ENCODE data around the gene DIS3L2. TPM values are rescaled to one million over a fixed set of nuclear protein-coding genes. Genes with fewer than 3 reads are reported as not detected.

DIS3L2 gene
- total RNA-seq, 1 donor from 2014 or later: 24.0 TPM

GRCh38 chr2:232268636-232269165 is 307.2 kb downstream of the DIS3L2 start:
- FAIRE-seq: no peak
- no peaks in the 10 kb centered on the region for H3K79me2 ChIP-seq (ENCODE audit: insufficient read depth, low read length)
- no peaks in the 10 kb centered on the region for H3K9me3 Mint-ChIP-seq (ENCODE audit: unreplicated experiment)
- H3K9ac ChIP-seq (ENCODE audit: low read length): no peak overlapping the region
- no peak overlapping the region for H3K4me2 ChIP-seq (ENCODE audit: low read length)
- no peak for DNase-seq (ENCODE audit: low read depth)
- no peaks in the 10 kb centered on the region for H3K9me3 ChIP-seq (ENCODE audit: insufficient read depth, low read depth, low read length)
- peaks cover 29% of the 10 kb centered on the region for H3K36me3 Mint-ChIP-seq (ENCODE audit: low read depth, unreplicated experiment)
- peaks cover 42% of the 10 kb centered on the region for H4K20me1 ChIP-seq (ENCODE audit: insufficient read depth, low read length)
- no peak overlapping the region for H3K4me3 ChIP-seq (ENCODE audit: insufficient read depth, low read depth, low read length)
- H3K27ac Mint-ChIP-seq (ENCODE audit: unreplicated experiment): no peak overlapping the region
- H3K4me3 Mint-ChIP-seq (ENCODE audit: unreplicated experiment): no peak overlapping the region
- H3K4me1 Mint-ChIP-seq (ENCODE audit: low read depth, unreplicated experiment): no peaks in the 10 kb centered on the region
- H3K4me1 ChIP-seq (ENCODE audit: insufficient read depth, low read length): no peaks in the 10 kb centered on the region
- H3K36me3 ChIP-seq (ENCODE audit: insufficient read depth, low read length): no peaks in the 10 kb centered on the region
- TF ChIP-seq EZH2 (IDR thresholded peaks at IDR 0.05; ENCODE audit: insufficient read depth, low read length) (no peak), CTCF (IDR thresholded peaks at IDR 0.05; ENCODE audit: insufficient read depth, low read depth, low read length) (no peak)
- H3K27me3 ChIP-seq (ENCODE audit: insufficient read depth, low read length): peaks cover 2% of the 10 kb centered on the region
- peaks cover 52% of the 10 kb centered on the region for H3K27me3 Mint-ChIP-seq (ENCODE audit: low read depth, unreplicated experiment)
- no peak overlapping the region for H2AFZ ChIP-seq (ENCODE audit: low read depth, low read length)
- H3K27ac ChIP-seq (ENCODE audit: low read depth, low read length): no peak overlapping the region

- no peak for FAIRE-seq
- H3K36me3 Mint-ChIP-seq (ENCODE audit: low read depth, unreplicated experiment): peaks cover 30% of the 10 kb centered on the region
- H3K27ac Mint-ChIP-seq (ENCODE audit: unreplicated experiment): no peak overlapping the region
- no peak for TF ChIP-seq EZH2 (IDR thresholded peaks at IDR 0.05; ENCODE audit: insufficient read depth, low read length)
- no peak for TF ChIP-seq CTCF (IDR thresholded peaks at IDR 0.05; ENCODE audit: insufficient read depth, low read depth, low read length)
- peaks cover 52% of the 10 kb centered on the region for H3K27me3 Mint-ChIP-seq (ENCODE audit: low read depth, unreplicated experiment)
- H3K9ac ChIP-seq (ENCODE audit: low read length): no peak overlapping the region
- no peaks in the 10 kb centered on the region for H3K4me1 ChIP-seq (ENCODE audit: insufficient read depth, low read length)
- H3K9me3 ChIP-seq (ENCODE audit: insufficient read depth, low read depth, low read length): no peaks in the 10 kb centered on the region
- H3K4me1 Mint-ChIP-seq (ENCODE audit: low read depth, unreplicated experiment): no peaks in the 10 kb centered on the region
- no peak overlapping the region for H3K4me3 Mint-ChIP-seq (ENCODE audit: unreplicated experiment)
- H3K79me2 ChIP-seq (ENCODE audit: insufficient read depth, low read length): no peaks in the 10 kb centered on the region
- H3K27ac ChIP-seq (ENCODE audit: low read depth, low read length): no peak overlapping the region
- peaks cover under 1% of the 10 kb centered on the region for H3K9me3 Mint-ChIP-seq (ENCODE audit: unreplicated experiment)
- no peak overlapping the region for H2AFZ ChIP-seq (ENCODE audit: low read depth, low read length)
- peaks cover 2% of the 10 kb centered on the region for H3K27me3 ChIP-seq (ENCODE audit: insufficient read depth, low read length)
- H3K36me3 ChIP-seq (ENCODE audit: insufficient read depth, low read length): no peaks in the 10 kb centered on the region
- H4K20me1 ChIP-seq (ENCODE audit: insufficient read depth, low read length): peaks cover 38% of the 10 kb centered on the region
- no peak for DNase-seq (ENCODE audit: low read depth)
- H3K4me2 ChIP-seq (ENCODE audit: low read length): no peak overlapping the region
- H3K4me3 ChIP-seq (ENCODE audit: insufficient read depth, low read depth, low read length): no peak overlapping the region
Measured at GRCh38 chr2:232269867-232270266, 308.4 kb downstream of the DIS3L2 start.

DNA sequence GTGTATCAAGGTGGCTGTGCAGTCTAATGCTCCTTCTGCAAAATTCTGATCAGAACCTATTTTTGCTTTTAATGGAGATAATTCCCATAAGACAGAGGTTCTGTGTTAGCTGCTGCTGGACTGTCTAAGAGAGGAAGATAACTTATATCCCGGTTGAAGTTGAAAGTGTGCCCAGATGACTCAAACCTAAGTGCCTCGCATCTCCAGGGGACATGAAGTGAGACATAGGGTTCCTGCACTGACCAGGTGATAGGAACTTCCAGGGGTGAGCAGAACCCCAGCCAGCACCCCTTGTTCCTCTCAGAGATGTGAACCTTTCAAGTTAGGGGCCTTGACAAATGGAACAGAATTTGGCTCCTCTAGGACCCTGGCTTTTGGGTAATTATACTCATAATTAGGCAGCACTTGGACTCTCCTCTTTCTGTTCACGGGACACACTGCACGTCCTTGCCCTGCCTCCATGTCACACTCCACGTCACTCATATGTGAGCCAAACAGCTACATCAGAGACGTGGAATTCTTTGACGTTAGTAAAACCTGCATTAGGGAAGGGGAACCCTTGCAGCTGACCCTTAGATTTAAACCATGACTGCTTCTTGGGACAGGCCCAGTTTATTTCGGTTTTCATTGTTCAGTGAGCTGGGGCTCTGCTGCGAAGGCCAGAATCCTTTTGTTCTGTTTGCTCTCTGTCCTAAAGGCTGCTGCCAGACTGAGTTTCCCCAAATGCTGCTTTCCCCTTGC is 312.6 kb downstream of the DIS3L2 start:
- Histone ChIP-seq H3K27ac (ENCODE audit: low read depth, low read length) (no peak overlapping the region), H3K79me2 (ENCODE audit: insufficient read depth, low read length) (no peaks in the 10 kb centered on the region), H3K9me3 (ENCODE audit: insufficient read depth, low read depth, low read length) (no peaks in the 10 kb centered on the region), H2AFZ (ENCODE audit: low read depth, low read length) (no peak overlapping the region), H3K4me2 (ENCODE audit: low read length) (no peak overlapping the region), H3K4me3 (ENCODE audit: insufficient read depth, low read depth, low read length) (no peak overlapping the region), H4K20me1 (ENCODE audit: insufficient read depth, low read length) (peaks cover 17% of the 10 kb centered on the region), H3K9ac (ENCODE audit: low read length) (no peak overlapping the region), H3K4me1 (ENCODE audit: insufficient read depth, low read length) (no peaks in the 10 kb centered on the region), H3K27me3 (ENCODE audit: insufficient read depth, low read length) (no peaks in the 10 kb centered on the region), H3K36me3 (ENCODE audit: insufficient read depth, low read length) (peaks cover 3% of the 10 kb centered on the region)
- H3K4me1 Mint-ChIP-seq (ENCODE audit: low read depth, unreplicated experiment): no peaks in the 10 kb centered on the region
- TF ChIP-seq CTCF (IDR thresholded peaks at IDR 0.05; ENCODE audit: insufficient read depth, low read depth, low read length) (no peak), EZH2 (IDR thresholded peaks at IDR 0.05; ENCODE audit: insufficient read depth, low read length) (no peak)
- FAIRE-seq (no peak), DNase-seq (ENCODE audit: low read depth) (no peak)
- H3K27me3 Mint-ChIP-seq (ENCODE audit: low read depth, unreplicated experiment): peaks cover 38% of the 10 kb centered on the region
- no peak overlapping the region for H3K27ac Mint-ChIP-seq (ENCODE audit: unreplicated experiment)
- peaks cover 26% of the 10 kb centered on the region for H3K36me3 Mint-ChIP-seq (ENCODE audit: low read depth, unreplicated experiment)
- no peak overlapping the region for H3K4me3 Mint-ChIP-seq (ENCODE audit: unreplicated experiment)
- H3K9me3 Mint-ChIP-seq (ENCODE audit: unreplicated experiment): peaks cover 3% of the 10 kb centered on the region
